Panc1 (cell line): Measurements from ENCODE around the gene BABAM2. TPM values are rescaled to one million over a fixed set of nuclear protein-coding genes. Genes with fewer than 3 reads are reported as not detected.

Source experiments
- ATAC-seq: fragments of 200-7000 bp; cut with Tn5 transposase; 2 replicates; pipeline ENCODE4 v1.9.1; 2020; ENCODE audit warnings: mild to moderate bottlenecking, moderate library complexity
- BruUV-seq: library from RNA; stranded (reverse); fragments of 400-500 nt; replicated peaks from 2 replicates; lab custom pipeline; 2021; lab: Mats Ljungman, UMichigan
- CTCF ChIA-PET: fragments of 300-600 bp; sonication (Branson Sonifier 250); formaldehyde crosslinking; loops from one replicate; lab custom pipeline; 2022; ENCODE audit warnings: antibody characterized with exemption; lab: Charles Lee
- POLR2A ChIA-PET: fragments of 300-600 bp; sonication (Branson Sonifier 250); formaldehyde crosslinking; loops from one replicate; lab custom pipeline; 2022; ENCODE audit warnings: antibody characterized with exemption; lab: Charles Lee
- DNase-seq: peaks from one replicate; pipeline ENCODE4 v3.0.0-alpha.2; 2010; ENCODE audit warnings: low read depth, low spot score
- H3K27ac ChIP-seq: 2 replicates; pipeline ENCODE4 v1.5.1; 2011; ENCODE audit warnings: mild to moderate bottlenecking, low read length, inconsistent platforms
- H3K27me3 ChIP-seq: fragments of 200-500 bp; sonication (Bioruptor generic); 2 replicates; pipeline ENCODE4 v1.6.0; 2014; ENCODE audit warnings: low read length, inconsistent platforms; ENCODE audit not compliant: control insufficient read depth, insufficient read depth
- H3K36me3 ChIP-seq: fragments of 200-500 bp; sonication (Bioruptor generic); 2 replicates; pipeline ENCODE4 v1.5.1; 2014; ENCODE audit warnings: inconsistent platforms, mild to moderate bottlenecking, low read length, moderate library complexity; ENCODE audit not compliant: control insufficient read depth, insufficient read depth
- H3K4me1 ChIP-seq: 2 replicates; pipeline ENCODE4 v1.5.1; 2011; ENCODE audit warnings: inconsistent platforms, mild to moderate bottlenecking, low read length, moderate library complexity; ENCODE audit not compliant: control insufficient read depth, insufficient read depth
- H3K4me3 ChIP-seq, 2 experiments: 2 replicates each; pipeline ENCODE4 v1.5.1; 2011 to 2012; ENCODE audit warnings: low read depth in 2 of 2, low read length in 2 of 2, mild to moderate bottlenecking in 2 of 2, inconsistent platforms in 1 of 2, moderate library complexity in 1 of 2
- H3K9me3 ChIP-seq: fragments of 200-500 bp; sonication (Bioruptor generic); 2 replicates; pipeline ENCODE4 v1.5.1; 2014; ENCODE audit warnings: low read depth, mild to moderate bottlenecking, inconsistent platforms, low read length, moderate library complexity; ENCODE audit not compliant: control insufficient read depth, insufficient read depth
- CTCF ChIP-seq: fragments of 450-650 bp; IDR thresholded peaks from 2 replicates; pipeline ENCODE4 v1.5.1; 2017; ENCODE audit warnings: mild to moderate bottlenecking
- POLR2AphosphoS5 ChIP-seq: IDR thresholded peaks from 2 replicates; pipeline ENCODE4 v1.6.1; 2012; ENCODE audit warnings: mild to moderate bottlenecking, low read depth, low read length, moderate library complexity
- REST ChIP-seq, 2 experiments: IDR thresholded peaks; 2 replicates each; pipeline ENCODE4 v1.6.1; 2011 to 2012; ENCODE audit warnings: low read depth in 2 of 2, control low read depth in 1 of 2, low read length in 1 of 2, mild to moderate bottlenecking in 1 of 2, moderate library complexity in 1 of 2; ENCODE audit not compliant: insufficient read depth in 1 of 2
- SIN3A ChIP-seq: IDR thresholded peaks from 2 replicates; pipeline ENCODE4 v1.6.1; 2012; ENCODE audit warnings: low read depth, mild to moderate bottlenecking, low read length, moderate library complexity, borderline replicate concordance; ENCODE audit not compliant: insufficient read depth
- TCF7L2 ChIP-seq: IDR thresholded peaks from 2 replicates; pipeline ENCODE4 v1.6.1; 2011; ENCODE audit warnings: mild to moderate bottlenecking, low read depth, low read length, inconsistent platforms
- in situ Hi-C: cut with HindIII; loops from 2 replicates; pipeline ENCODE4 v1.10.0; 2016; ENCODE audit warnings: low sequenced_read_pairs, low pct_unique_long_range_greater_than_20kb
- intact Hi-C: fragments of 100-400 bp; cut with micrococcal nuclease; formaldehyde crosslinking; loops from one replicate; pipeline ENCODE4 v1.10.0; 2022; ENCODE audit not compliant: unreplicated experiment
- total RNA-seq: library from RNA; stranded (reverse); gene quantifications from one replicate; pipeline ENCODE4 v1.2.1, GENCODE V29; 2021; ENCODE audit not compliant: unreplicated experiment

Gene BABAM2
- total RNA-seq, 1 experiment from 2014 or later: 31.2 TPM

- TF ChIP-seq POLR2AphosphoS5 (no peak), SIN3A (no peak), TCF7L2 (no peak), CTCF (no peak), REST (IDR thresholded peaks at IDR 0.05; ENCODE audit: insufficient read depth in 1 of 2, low read depth in 2 of 2, low read length in 1 of 2) (no peak)
- Histone ChIP-seq H3K36me3 (no peaks in the 10 kb centered on the region), H3K4me3 (no peak overlapping the region), H3K4me1 (no peaks in the 10 kb centered on the region), H3K27me3 (no peaks in the 10 kb centered on the region), H3K27ac (no peak overlapping the region), H3K9me3 (no peaks in the 10 kb centered on the region)
- CTCF ChIA-PET: no interaction called here
- ATAC-seq (no peak), DNase-seq (no peak)
- POLR2A ChIA-PET: no interaction called here
- intact Hi-C loops (no loop called here), in situ Hi-C loops (no loop called here)
- BruUV-seq: no TSS peak
These were observed 17.0 kb downstream of the BABAM2 start for GRCh38 chr2:27907547-27907946.

GRCh38 chr2:27909901-27910300, 19.4 kb downstream of the BABAM2 start:
- in situ Hi-C loops (no loop called here), intact Hi-C loops (no loop called here)
- Histone ChIP-seq H3K9me3 (no peaks in the 10 kb centered on the region), H3K4me3 (no peak overlapping the region), H3K27ac (no peak overlapping the region), H3K27me3 (no peaks in the 10 kb centered on the region), H3K36me3 (no peaks in the 10 kb centered on the region), H3K4me1 (no peaks in the 10 kb centered on the region)
- no TSS peak for BruUV-seq
- CTCF ChIA-PET: no interaction called here
- POLR2A ChIA-PET: no interaction called here
- TF ChIP-seq TCF7L2: no peak
- no peak for TF ChIP-seq REST (IDR thresholded peaks at IDR 0.05; ENCODE audit: insufficient read depth in 1 of 2, low read depth in 2 of 2, low read length in 1 of 2)
- no peak for TF ChIP-seq SIN3A
- no peak for TF ChIP-seq POLR2AphosphoS5
- no peak for TF ChIP-seq CTCF
- ATAC-seq (no peak), DNase-seq (no peak)
